Trophoblast cell (in vitro differentiated cells and primary cell): ENCODE data around the gene ARHGAP45.
"Not testable (repeated sequence)": the region's sequence is repeated elsewhere in the genome, so short reads cannot be mapped to it uniquely, and the experiment has no call there.

ENCODE experiments used
- DNase-seq, 2 donors: peaks; one replicate each; pipeline ENCODE4 v3.0.0-alpha.2; 2016
- H2AFZ ChIP-seq: 2 replicates; pipeline ENCODE4 v1.6.1; 2013; ENCODE audit warnings: low read length, moderate library complexity, mild to moderate bottlenecking; ENCODE audit not compliant: insufficient read depth, poor library complexity
- H2AK5ac ChIP-seq: 2 replicates; pipeline ENCODE4 v1.6.1; 2013; ENCODE audit warnings: mild to moderate bottlenecking, low read length
- H2BK120ac ChIP-seq: 2 replicates; pipeline ENCODE4 v1.6.1; 2013; ENCODE audit warnings: low read length, mild to moderate bottlenecking, moderate library complexity; ENCODE audit not compliant: insufficient read depth, poor library complexity
- H2BK12ac ChIP-seq: 2 replicates; pipeline ENCODE4 v1.6.1; 2013; ENCODE audit warnings: mild to moderate bottlenecking, low read length, moderate library complexity
- H2BK5ac ChIP-seq: 2 replicates; pipeline ENCODE4 v1.6.1; 2013; ENCODE audit warnings: low read length, low read depth, moderate library complexity, mild to moderate bottlenecking; ENCODE audit not compliant: poor library complexity
- H3K14ac ChIP-seq: 2 replicates; pipeline ENCODE4 v1.6.1; 2013; ENCODE audit warnings: mild to moderate bottlenecking, low read length
- H3K18ac ChIP-seq: 2 replicates; pipeline ENCODE4 v1.6.1; 2013; ENCODE audit warnings: mild to moderate bottlenecking, low read length
- H3K23ac ChIP-seq: 2 replicates; pipeline ENCODE4 v1.6.1; 2013; ENCODE audit warnings: low read length
- H3K27ac ChIP-seq: 2 replicates; pipeline ENCODE4 v1.5.1; 2013; ENCODE audit warnings: low read depth, mild to moderate bottlenecking, inconsistent platforms, low read length, moderate library complexity
- H3K27me3 ChIP-seq: 2 replicates; pipeline ENCODE4 v1.6.1; 2013; ENCODE audit warnings: inconsistent platforms, mild to moderate bottlenecking, low read length, moderate library complexity; ENCODE audit not compliant: insufficient read depth
- H3K36me3 ChIP-seq, 2 experiments: 1 replicate in 1 of 2; 2 replicates in 1 of 2; pipeline ENCODE4 v1.6.1; 2013; ENCODE audit warnings: low read length in 2 of 2, mild to moderate bottlenecking in 2 of 2, moderate library complexity in 1 of 2; ENCODE audit not compliant: insufficient read depth in 2 of 2, control insufficient read depth in 1 of 2
- H3K4ac ChIP-seq: 2 replicates; pipeline ENCODE4 v1.6.1; 2013; ENCODE audit warnings: low read depth, mild to moderate bottlenecking, low read length, moderate library complexity
- H3K4me1 ChIP-seq, 2 experiments: 1 replicate in 1 of 2; 2 replicates in 1 of 2; pipeline ENCODE4 v1.6.1; 2013; ENCODE audit warnings: low read length in 2 of 2, mild to moderate bottlenecking in 2 of 2, moderate library complexity in 1 of 2; ENCODE audit not compliant: insufficient read depth in 2 of 2, control insufficient read depth in 1 of 2
- H3K4me2 ChIP-seq: 2 replicates; pipeline ENCODE4 v1.6.1; 2013; ENCODE audit warnings: inconsistent platforms, mild to moderate bottlenecking, low read length, moderate library complexity
- H3K4me3 ChIP-seq: 2 replicates; pipeline ENCODE4 v1.5.1; 2013; ENCODE audit warnings: mild to moderate bottlenecking, low read depth, low read length, inconsistent platforms
- H3K79me1 ChIP-seq: one replicate; pipeline ENCODE4 v1.6.1; 2013; ENCODE audit warnings: low read length
- H3K79me2 ChIP-seq: 2 replicates; pipeline ENCODE4 v1.6.1; 2013; ENCODE audit warnings: low read length, mild to moderate bottlenecking; ENCODE audit not compliant: control insufficient read depth, insufficient read depth, poor library complexity
- H3K9ac ChIP-seq: 2 replicates; pipeline ENCODE4 v1.6.1; 2013; ENCODE audit warnings: mild to moderate bottlenecking, low read length
- H3K9me3 ChIP-seq: 2 replicates; pipeline ENCODE4 v1.6.1; 2013; ENCODE audit warnings: low read depth, mild to moderate bottlenecking, control low read depth, inconsistent platforms, low read length; ENCODE audit not compliant: insufficient read depth
- H4K12ac ChIP-seq: 2 replicates; pipeline ENCODE4 v1.6.1; 2013; ENCODE audit warnings: low read depth, mild to moderate bottlenecking, low read length, moderate library complexity
- H4K8ac ChIP-seq: 2 replicates; pipeline ENCODE4 v1.6.1; 2013; ENCODE audit warnings: low read depth, mild to moderate bottlenecking, low read length, moderate library complexity
- H4K91ac ChIP-seq: one replicate; pipeline ENCODE4 v1.6.1; 2013; ENCODE audit warnings: low read depth, mild to moderate bottlenecking, low read length, moderate library complexity
- WGBS: extraction: QIAGEN DNeasy Blood & Tissue Kit; methylation state at CpG from one replicate; pipeline ENCODE4 v1.1.7; 2013; ENCODE audit warnings: missing lambda C conversion rate; ENCODE audit not compliant: insufficient read length, insufficient coverage; ENCODE audit errors: extremely low coverage; 5-methylcytosine and 5-hydroxymethylcytosine counted together

ARHGAP45 gene

DNA sequence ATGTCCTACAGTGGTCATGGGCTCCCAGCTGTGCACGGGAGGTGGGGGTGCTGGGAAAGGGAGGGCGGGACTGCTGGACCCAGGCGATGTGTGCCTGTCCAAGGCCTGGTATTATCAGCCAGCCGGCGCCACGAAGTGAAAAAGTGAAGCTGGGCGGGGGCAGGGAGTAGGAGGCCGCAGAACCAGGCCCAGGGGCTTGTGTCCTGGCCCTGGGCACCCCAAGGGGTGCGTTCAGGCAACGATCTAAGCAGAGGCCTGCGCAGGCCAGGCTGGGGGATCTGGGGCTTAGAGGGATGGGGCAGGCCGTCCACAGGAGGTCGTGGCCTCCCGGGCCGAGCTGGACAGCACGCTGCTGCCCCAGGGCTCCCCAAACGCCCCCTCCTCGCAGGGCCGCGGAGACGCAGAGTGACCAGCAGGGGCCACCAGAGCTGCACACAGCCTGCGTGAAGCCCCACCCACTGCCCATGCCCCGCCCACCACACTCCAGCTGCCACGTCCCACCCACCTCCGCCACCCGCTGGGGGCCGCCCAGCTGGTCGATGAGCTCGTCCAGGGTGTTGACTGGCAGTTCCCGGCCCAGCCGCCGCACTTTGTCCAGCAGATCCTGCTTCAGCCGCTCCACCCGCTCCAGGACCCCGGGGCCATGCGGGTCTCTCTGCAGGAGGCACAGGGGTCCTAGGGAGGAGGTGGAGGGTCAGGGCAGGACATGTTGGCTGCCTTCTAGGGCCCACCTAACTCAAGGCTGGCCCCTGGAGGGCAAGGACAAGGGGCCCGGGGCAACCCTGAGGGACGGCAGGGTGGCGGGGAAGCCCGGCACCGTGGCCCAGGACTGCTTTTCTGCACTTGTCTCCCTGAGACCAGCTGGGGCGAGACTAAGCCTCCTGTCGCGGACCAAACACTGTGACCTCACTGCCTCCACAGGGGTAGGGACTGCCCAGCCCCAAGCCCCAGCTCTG, 46.3 kb downstream of the ARHGAP45 start:
- no peak overlapping the region for H2BK120ac ChIP-seq

DNA sequence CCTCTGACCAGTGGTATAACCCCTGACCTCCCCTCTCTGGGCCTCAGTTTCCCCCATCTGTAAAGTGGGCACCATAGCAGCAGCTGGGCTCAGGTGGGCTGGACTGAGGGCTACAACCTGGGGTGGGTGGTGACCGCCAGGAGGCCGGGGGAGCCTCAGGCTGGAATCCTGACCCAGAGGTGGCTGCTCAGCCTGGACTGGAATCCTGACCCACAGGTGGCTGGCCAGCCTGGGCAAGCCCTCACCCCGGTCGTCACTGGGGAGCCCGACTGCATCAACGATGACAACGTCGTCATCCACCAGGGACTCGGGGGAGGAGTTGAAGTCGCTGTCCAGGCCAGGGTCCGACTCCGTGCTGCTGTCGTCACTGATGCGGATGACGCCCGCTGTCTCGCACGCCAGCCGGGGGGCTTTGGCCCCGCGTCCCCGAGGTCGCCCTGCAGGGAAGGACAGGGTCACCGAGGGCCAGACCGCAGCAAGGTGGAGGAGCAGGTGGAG, 47.1 kb downstream of the ARHGAP45 start:
- no CpG with 5 or more reads among the region's 25 CpGs for WGBS
- Histone ChIP-seq H3K14ac (peak overlapping the region; percentile 33), H3K27ac (no peak overlapping the region)

More for the DNA sequence above, 46.3 kb downstream of the ARHGAP45 start:
- Histone ChIP-seq H3K9me3 (no peaks in the 10 kb centered on the region), H3K9ac (no peak overlapping the region), H2AFZ (no peak overlapping the region), H3K79me2 (no peaks in the 10 kb centered on the region), H3K4ac (no peak overlapping the region), H3K4me2 (no peak overlapping the region), H3K18ac (peak overlapping the region; percentile 31), H3K4me1 (peaks cover 6 to 9% of the 10 kb centered on the region in 2 experiments), H4K91ac (peak overlapping the region; percentile 33), H3K14ac (peak overlapping the region; percentile 33), H4K12ac (peak overlapping the region; percentile 40), H3K27me3 (no peaks in the 10 kb centered on the region), H2BK5ac (no peak overlapping the region), H3K23ac (no peak overlapping the region), H4K8ac (peak overlapping the region; percentile 63), H3K4me3 (no peak overlapping the region), H3K27ac (peak overlapping the region; percentile 2), H2AK5ac (peak overlapping the region; percentile 36), H3K79me1 (peaks cover 3% of the 10 kb centered on the region), H2BK12ac (peak overlapping the region; percentile 1), H3K36me3 (peaks cover 64 to 68% of the 10 kb centered on the region in 2 experiments)
- DNase-seq = peak; percentile 95
- WGBS = no CpG with 5 or more reads among the region's 44 CpGs

DNA sequence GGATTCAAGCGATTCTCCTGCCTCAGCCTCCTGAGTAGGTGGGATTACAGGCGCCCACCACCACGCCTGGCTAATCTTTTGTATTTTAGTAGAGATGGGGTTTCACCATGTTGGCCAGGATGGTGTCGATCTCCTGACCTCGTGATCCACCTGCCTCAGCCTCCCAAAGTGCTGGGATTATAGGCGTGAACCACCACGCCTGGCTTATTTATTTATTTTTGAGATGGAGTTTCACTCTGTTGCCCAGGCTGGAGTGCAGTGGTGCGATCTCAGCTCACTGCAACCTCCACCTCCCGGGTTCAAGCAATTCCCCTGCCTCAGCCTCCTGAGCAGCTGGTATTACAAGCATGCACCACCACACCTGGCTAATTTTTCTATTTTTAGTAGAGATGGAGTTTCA, 47.8 kb downstream of the ARHGAP45 start:
- not testable (repeated sequence) for H3K9ac ChIP-seq, H3K4me3 ChIP-seq, H3K27me3 ChIP-seq, H3K79me1 ChIP-seq, H3K23ac ChIP-seq, H2BK120ac ChIP-seq, H2BK5ac ChIP-seq, H3K4me2 ChIP-seq, H3K79me2 ChIP-seq, H4K91ac ChIP-seq, DNase-seq, H2AK5ac ChIP-seq, H3K27ac ChIP-seq, H3K9me3 ChIP-seq, H2AFZ ChIP-seq, H3K14ac ChIP-seq, H4K12ac ChIP-seq, H2BK12ac ChIP-seq, H3K4me1 ChIP-seq, H4K8ac ChIP-seq, H3K18ac ChIP-seq, H3K4ac ChIP-seq
- peaks cover 67 to 71% of the 10 kb centered on the region in 2 experiments for H3K36me3 ChIP-seq
- no CpG with 5 or more reads among the region's 9 CpGs for WGBS

More for the DNA sequence above, 47.1 kb downstream of the ARHGAP45 start:
- peak; percentile 79 to 85 for DNase-seq
- no peaks in the 10 kb centered on the region for H3K9me3 ChIP-seq
- H2AFZ ChIP-seq = no peak overlapping the region
- no peak overlapping the region for H3K23ac ChIP-seq
- peak overlapping the region; percentile 9 for H4K12ac ChIP-seq
- peaks cover 3% of the 10 kb centered on the region for H3K79me1 ChIP-seq
- H3K36me3 ChIP-seq = peaks cover 65 to 69% of the 10 kb centered on the region in 2 experiments
- no peak overlapping the region for H2BK5ac ChIP-seq
- no peaks in the 10 kb centered on the region for H3K27me3 ChIP-seq
- H4K91ac ChIP-seq = peak overlapping the region; percentile 33
- peaks cover 6 to 9% of the 10 kb centered on the region in 2 experiments for H3K4me1 ChIP-seq
- H3K4ac ChIP-seq = no peak overlapping the region
- H2AK5ac ChIP-seq = no peak overlapping the region
- no peaks in the 10 kb centered on the region for H3K79me2 ChIP-seq
- H3K4me3 ChIP-seq = no peak overlapping the region
- no peak overlapping the region for H3K9ac ChIP-seq
- no peak overlapping the region for H2BK120ac ChIP-seq
- H3K4me2 ChIP-seq = no peak overlapping the region
- H2BK12ac ChIP-seq = peak overlapping the region; percentile 1
- no peak overlapping the region for H3K18ac ChIP-seq
- H4K8ac ChIP-seq = peak overlapping the region; percentile 63

DNA sequence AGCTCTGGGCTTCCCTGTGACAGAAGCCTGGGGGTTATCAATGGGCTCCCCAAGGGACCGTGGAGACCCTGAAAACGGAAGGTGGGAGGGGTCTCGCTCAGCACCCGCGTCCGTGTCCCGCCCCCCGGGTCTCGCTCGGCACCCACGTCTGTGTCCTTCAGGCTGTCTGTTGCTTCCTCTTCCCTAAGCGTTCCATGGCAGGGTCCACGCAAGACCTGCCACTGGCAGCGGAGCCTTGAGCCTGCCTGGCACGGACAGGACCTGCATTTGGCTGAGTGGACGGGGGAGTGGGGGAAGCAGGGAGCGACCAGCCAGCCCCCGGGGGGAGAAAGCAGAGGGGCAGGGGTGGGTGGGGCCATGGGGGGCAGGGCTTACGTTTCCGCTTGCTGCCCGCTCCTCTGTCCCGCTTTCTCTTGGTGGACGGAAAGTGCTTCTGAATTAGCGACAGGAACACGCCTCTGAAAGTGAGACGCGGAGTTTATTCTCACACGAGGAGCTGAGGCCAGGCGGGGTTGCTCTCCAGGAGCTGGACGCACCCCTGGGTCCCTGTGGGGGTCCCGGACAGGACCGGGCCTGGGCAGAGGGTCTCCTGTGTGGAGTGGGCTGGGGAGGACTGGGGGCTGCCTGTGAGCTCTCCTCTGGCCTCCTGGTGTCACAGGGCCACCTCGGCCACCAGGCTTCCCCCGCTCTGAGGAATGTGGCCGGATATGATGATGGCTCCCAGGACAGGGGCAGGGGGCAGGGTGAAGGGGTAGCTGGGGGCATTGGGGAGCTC, 48.9 kb downstream of the ARHGAP45 start:
- H3K27me3 ChIP-seq = no peaks in the 10 kb centered on the region
- no peak overlapping the region for H3K14ac ChIP-seq
- no peak overlapping the region for H3K4me2 ChIP-seq
- no peak overlapping the region for H2AK5ac ChIP-seq
- no peak overlapping the region for H2BK120ac ChIP-seq
- no peak overlapping the region for H2BK5ac ChIP-seq
- no CpG with 5 or more reads among the region's 35 CpGs for WGBS
- H3K9ac ChIP-seq = no peak overlapping the region
- H3K18ac ChIP-seq = no peak overlapping the region
- no peaks in the 10 kb centered on the region for H3K9me3 ChIP-seq
- H4K91ac ChIP-seq = no peak overlapping the region
- H3K4me3 ChIP-seq = no peak overlapping the region
- no peak overlapping the region for H3K4ac ChIP-seq
- H4K12ac ChIP-seq = no peak overlapping the region
- H2BK12ac ChIP-seq = no peak overlapping the region
- no peaks in the 10 kb centered on the region for H3K79me2 ChIP-seq
- DNase-seq = no peak
- no peak overlapping the region for H2AFZ ChIP-seq
- no peak overlapping the region for H3K27ac ChIP-seq
- H3K79me1 ChIP-seq = peaks cover 3% of the 10 kb centered on the region
- H3K4me1 ChIP-seq = peaks cover 6 to 9% of the 10 kb centered on the region in 2 experiments
- no peak overlapping the region for H4K8ac ChIP-seq
- H3K23ac ChIP-seq = no peak overlapping the region
- H3K36me3 ChIP-seq = peaks cover 67 to 71% of the 10 kb centered on the region in 2 experiments
